ENCODE data around the gene TNRC18. TPM values are rescaled to one million over a fixed set of nuclear protein-coding genes. Genes with fewer than 3 reads are reported as not detected.

TNRC18 gene
- total RNA-seq, 1 donor from 2014 or later, result 197 TPM

GRCh38 chr7:5388905-5389433 lies 34.7 kb downstream of the TNRC18 start:
- H3K27ac Mint-ChIP-seq, result no peak overlapping the region
- no peak overlapping the region for H3K4me3 Mint-ChIP-seq (ENCODE audit: low read depth)
- no peak for DNase-seq (ENCODE audit: low spot score, unreplicated experiment)
- H3K9me3 Mint-ChIP-seq (ENCODE audit: low read depth), result no peaks in the 10 kb centered on the region
- H3K4me1 Mint-ChIP-seq (ENCODE audit: low read depth), result peaks cover 2% of the 10 kb centered on the region
- peaks cover 25% of the 10 kb centered on the region for H3K36me3 Mint-ChIP-seq (ENCODE audit: insufficient read depth)
- TF ChIP-seq, protein P1, sequence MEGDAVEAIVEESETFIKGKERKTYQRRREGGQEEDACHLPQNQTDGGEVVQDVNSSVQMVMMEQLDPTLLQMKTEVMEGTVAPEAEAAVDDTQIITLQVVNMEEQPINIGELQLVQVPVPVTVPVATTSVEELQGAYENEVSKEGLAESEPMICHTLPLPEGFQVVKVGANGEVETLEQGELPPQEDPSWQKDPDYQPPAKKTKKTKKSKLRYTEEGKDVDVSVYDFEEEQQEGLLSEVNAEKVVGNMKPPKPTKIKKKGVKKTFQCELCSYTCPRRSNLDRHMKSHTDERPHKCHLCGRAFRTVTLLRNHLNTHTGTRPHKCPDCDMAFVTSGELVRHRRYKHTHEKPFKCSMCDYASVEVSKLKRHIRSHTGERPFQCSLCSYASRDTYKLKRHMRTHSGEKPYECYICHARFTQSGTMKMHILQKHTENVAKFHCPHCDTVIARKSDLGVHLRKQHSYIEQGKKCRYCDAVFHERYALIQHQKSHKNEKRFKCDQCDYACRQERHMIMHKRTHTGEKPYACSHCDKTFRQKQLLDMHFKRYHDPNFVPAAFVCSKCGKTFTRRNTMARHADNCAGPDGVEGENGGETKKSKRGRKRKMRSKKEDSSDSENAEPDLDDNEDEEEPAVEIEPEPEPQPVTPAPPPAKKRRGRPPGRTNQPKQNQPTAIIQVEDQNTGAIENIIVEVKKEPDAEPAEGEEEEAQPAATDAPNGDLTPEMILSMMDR (IDR thresholded peaks at IDR 0.05; ENCODE audit: unreplicated experiment), result no peak
- no peaks in the 10 kb centered on the region for H3K27me3 Mint-ChIP-seq

- H3K27ac Mint-ChIP-seq, result no peak overlapping the region
- H3K4me1 Mint-ChIP-seq (ENCODE audit: low read depth), result peaks cover 2% of the 10 kb centered on the region
Measured at GRCh38 chr7:5388273-5388901, 35.2 kb downstream of the TNRC18 start.

DNA sequence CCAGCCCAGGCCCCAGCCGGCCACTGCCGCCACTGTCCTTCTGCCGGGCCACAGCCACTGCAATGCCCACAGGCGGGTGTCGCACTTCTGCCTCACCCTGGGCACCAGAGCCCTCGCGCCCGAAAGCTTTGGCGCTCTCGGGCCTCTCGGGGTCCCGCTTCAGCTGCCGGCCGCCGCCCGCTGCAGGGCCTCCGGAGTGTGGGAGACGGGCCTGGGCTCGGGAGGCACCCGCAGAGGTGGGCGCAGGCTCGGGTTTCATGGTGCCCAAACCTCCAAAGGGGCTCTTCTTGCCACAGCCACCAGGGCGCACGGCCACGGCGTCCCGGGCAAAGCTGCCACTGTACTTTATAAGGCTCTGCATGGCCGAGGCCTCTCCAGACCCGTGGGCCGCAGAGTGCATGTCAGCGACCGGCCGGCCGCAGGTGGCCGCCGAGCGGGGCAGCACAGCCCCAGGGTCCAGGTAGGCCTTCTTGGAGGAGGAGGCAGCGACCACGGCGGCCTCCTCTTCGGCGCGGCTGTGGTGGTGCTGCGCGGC lies 35.9 kb downstream of the TNRC18 start:
- Mint-ChIP-seq H3K4me1 (ENCODE audit: low read depth) (peaks cover 7% of the 10 kb centered on the region), H3K4me3 (ENCODE audit: low read depth) (no peak overlapping the region), H3K27me3 (no peaks in the 10 kb centered on the region), H3K36me3 (ENCODE audit: insufficient read depth) (peaks cover 20% of the 10 kb centered on the region), H3K9me3 (ENCODE audit: low read depth) (no peaks in the 10 kb centered on the region), H3K27ac (no peak overlapping the region)
- no peak for DNase-seq (ENCODE audit: low spot score, unreplicated experiment)
- TF ChIP-seq, protein P1 (IDR thresholded peaks at IDR 0.05; ENCODE audit: unreplicated experiment), result no peak

More at GRCh38 chr7:5388273-5388901, 35.2 kb downstream of the TNRC18 start:
- TF ChIP-seq, protein P1 (IDR thresholded peaks at IDR 0.05; ENCODE audit: unreplicated experiment), result no peak
- Mint-ChIP-seq H3K9me3 (ENCODE audit: low read depth) (no peaks in the 10 kb centered on the region), H3K27me3 (no peaks in the 10 kb centered on the region), H3K36me3 (ENCODE audit: insufficient read depth) (peaks cover 25% of the 10 kb centered on the region), H3K4me3 (ENCODE audit: low read depth) (no peak overlapping the region)
- no peak for DNase-seq (ENCODE audit: low spot score, unreplicated experiment)

GRCh38 chr7:5384618-5385017 lies 39.0 kb downstream of the TNRC18 start:
- no peaks in the 10 kb centered on the region for H3K9me3 Mint-ChIP-seq (ENCODE audit: low read depth)
- no peak for DNase-seq (ENCODE audit: low spot score, unreplicated experiment)
- H3K27ac Mint-ChIP-seq, result no peak overlapping the region
- TF ChIP-seq, protein P1 (IDR thresholded peaks at IDR 0.05; ENCODE audit: unreplicated experiment), result no peak
- no peaks in the 10 kb centered on the region for H3K27me3 Mint-ChIP-seq
- peaks cover 16% of the 10 kb centered on the region for H3K4me1 Mint-ChIP-seq (ENCODE audit: low read depth)
- H3K4me3 Mint-ChIP-seq (ENCODE audit: low read depth), result no peak overlapping the region
- H3K36me3 Mint-ChIP-seq (ENCODE audit: insufficient read depth), result peaks cover 13% of the 10 kb centered on the region

GRCh38 chr7:5383314-5384098 lies 40.1 kb downstream of the TNRC18 start:
- H3K36me3 Mint-ChIP-seq (ENCODE audit: insufficient read depth), result peaks cover 10% of the 10 kb centered on the region
- peak overlapping the region; percentile 74 for H3K27ac Mint-ChIP-seq
- no peak for DNase-seq (ENCODE audit: low spot score, unreplicated experiment)
- H3K9me3 Mint-ChIP-seq (ENCODE audit: low read depth), result no peaks in the 10 kb centered on the region
- TF ChIP-seq, protein P1 (IDR thresholded peaks at IDR 0.05; ENCODE audit: unreplicated experiment), result no peak
- no peaks in the 10 kb centered on the region for H3K27me3 Mint-ChIP-seq
- H3K4me1 Mint-ChIP-seq (ENCODE audit: low read depth), result peaks cover 16% of the 10 kb centered on the region
- H3K4me3 Mint-ChIP-seq (ENCODE audit: low read depth), result no peak overlapping the region
